Measurements from ENCODE around the gene UVRAG.

UVRAG gene

GRCh38 chr11:76083563-76084451 lies 268.8 kb downstream of the UVRAG start:
- Histone ChIP-seq H3K36me3 (ENCODE audit: insufficient read depth) (no peaks in the 10 kb centered on the region), H3K27me3 (ENCODE audit: insufficient read depth, low read depth) (no peaks in the 10 kb centered on the region), H3K9ac (no peak overlapping the region), H3K79me2 (ENCODE audit: insufficient read depth, low read depth) (no peaks in the 10 kb centered on the region), H3K4me2 (no peak overlapping the region), H4K20me1 (ENCODE audit: insufficient read depth) (no peaks in the 10 kb centered on the region), H3K4me1 (ENCODE audit: low read depth, poor library complexity, severe bottlenecking) (no peaks in the 10 kb centered on the region), H3K4me3 (IDR thresholded peaks at IDR 0.05; ENCODE audit: insufficient read depth, low read depth, low read length) (no peak overlapping the region), H2AFZ (ENCODE audit: low read depth) (no peak overlapping the region), H3K27ac (no peak overlapping the region)
- TF ChIP-seq, protein P1, sequence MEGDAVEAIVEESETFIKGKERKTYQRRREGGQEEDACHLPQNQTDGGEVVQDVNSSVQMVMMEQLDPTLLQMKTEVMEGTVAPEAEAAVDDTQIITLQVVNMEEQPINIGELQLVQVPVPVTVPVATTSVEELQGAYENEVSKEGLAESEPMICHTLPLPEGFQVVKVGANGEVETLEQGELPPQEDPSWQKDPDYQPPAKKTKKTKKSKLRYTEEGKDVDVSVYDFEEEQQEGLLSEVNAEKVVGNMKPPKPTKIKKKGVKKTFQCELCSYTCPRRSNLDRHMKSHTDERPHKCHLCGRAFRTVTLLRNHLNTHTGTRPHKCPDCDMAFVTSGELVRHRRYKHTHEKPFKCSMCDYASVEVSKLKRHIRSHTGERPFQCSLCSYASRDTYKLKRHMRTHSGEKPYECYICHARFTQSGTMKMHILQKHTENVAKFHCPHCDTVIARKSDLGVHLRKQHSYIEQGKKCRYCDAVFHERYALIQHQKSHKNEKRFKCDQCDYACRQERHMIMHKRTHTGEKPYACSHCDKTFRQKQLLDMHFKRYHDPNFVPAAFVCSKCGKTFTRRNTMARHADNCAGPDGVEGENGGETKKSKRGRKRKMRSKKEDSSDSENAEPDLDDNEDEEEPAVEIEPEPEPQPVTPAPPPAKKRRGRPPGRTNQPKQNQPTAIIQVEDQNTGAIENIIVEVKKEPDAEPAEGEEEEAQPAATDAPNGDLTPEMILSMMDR (conservative IDR thresholded peaks at IDR 0.05; ENCODE audit: low read depth, low read length) = no peak

DNA sequence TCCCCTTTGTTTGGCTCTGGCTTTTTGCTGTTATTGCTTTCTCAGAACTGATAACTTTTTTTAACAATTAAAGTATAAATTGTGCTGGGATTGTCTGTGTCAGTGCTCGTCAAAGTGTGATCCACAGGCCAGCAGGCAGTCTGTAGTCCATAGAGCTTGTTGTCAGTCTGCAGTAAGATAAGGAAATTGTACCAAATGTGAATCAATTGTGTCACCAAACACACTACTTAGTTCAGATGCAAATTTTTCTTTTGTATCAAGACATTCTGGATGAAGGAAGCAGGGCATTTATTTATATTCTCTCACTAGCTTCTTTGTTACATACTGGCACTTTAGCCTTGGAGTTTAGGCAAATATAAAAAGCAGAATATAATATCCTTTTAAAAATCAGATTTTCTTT lies 270.3 kb downstream of the UVRAG start:
- no peaks in the 10 kb centered on the region for H3K4me1 ChIP-seq (ENCODE audit: low read depth, poor library complexity, severe bottlenecking)
- TF ChIP-seq, protein P1 (conservative IDR thresholded peaks at IDR 0.05; ENCODE audit: low read depth, low read length) = no peak
- H3K9ac ChIP-seq = no peak overlapping the region

GRCh38 chr11:76086743-76087635 lies 272.0 kb downstream of the UVRAG start:
- Histone ChIP-seq H4K20me1 (ENCODE audit: insufficient read depth) (no peaks in the 10 kb centered on the region), H3K4me2 (no peak overlapping the region), H3K9ac (no peak overlapping the region)

More for the DNA sequence above, 270.3 kb downstream of the UVRAG start:
- Histone ChIP-seq H3K4me2 (no peak overlapping the region), H4K20me1 (ENCODE audit: insufficient read depth) (no peaks in the 10 kb centered on the region), H2AFZ (ENCODE audit: low read depth) (no peak overlapping the region), H3K27ac (no peak overlapping the region), H3K4me3 (IDR thresholded peaks at IDR 0.05; ENCODE audit: insufficient read depth, low read depth, low read length) (no peak overlapping the region), H3K27me3 (ENCODE audit: insufficient read depth, low read depth) (no peaks in the 10 kb centered on the region), H3K79me2 (ENCODE audit: insufficient read depth, low read depth) (no peaks in the 10 kb centered on the region), H3K36me3 (ENCODE audit: insufficient read depth) (no peaks in the 10 kb centered on the region)

DNA sequence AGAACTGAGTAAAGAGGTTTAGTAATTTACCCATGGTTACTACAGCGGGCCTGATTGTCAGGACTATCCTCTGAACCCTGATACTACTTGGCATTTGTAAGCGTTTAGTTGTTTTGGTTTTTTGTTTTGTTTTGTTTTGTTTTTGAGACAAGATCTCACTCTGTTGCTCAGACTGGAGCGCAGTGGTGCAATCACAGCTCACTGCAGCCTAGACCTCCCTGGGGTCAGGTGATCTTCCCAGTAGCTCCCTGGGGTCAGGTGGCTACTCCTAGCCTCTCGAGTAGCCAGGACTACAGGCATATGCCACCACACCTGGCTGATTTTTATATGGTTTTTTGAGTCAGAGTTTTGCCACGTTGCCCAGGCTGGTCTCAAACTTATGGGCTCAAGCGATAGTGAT lies 272.7 kb downstream of the UVRAG start:
- Histone ChIP-seq H2AFZ (ENCODE audit: low read depth) (no peak overlapping the region), H3K4me1 (ENCODE audit: low read depth, poor library complexity, severe bottlenecking) (no peaks in the 10 kb centered on the region), H3K9ac (no peak overlapping the region), H3K36me3 (ENCODE audit: insufficient read depth) (no peaks in the 10 kb centered on the region), H3K4me3 (IDR thresholded peaks at IDR 0.05; ENCODE audit: insufficient read depth, low read depth, low read length) (no peak overlapping the region), H3K27me3 (ENCODE audit: insufficient read depth, low read depth) (no peaks in the 10 kb centered on the region), H3K4me2 (no peak overlapping the region), H4K20me1 (ENCODE audit: insufficient read depth) (no peaks in the 10 kb centered on the region), H3K27ac (no peak overlapping the region), H3K79me2 (ENCODE audit: insufficient read depth, low read depth) (no peaks in the 10 kb centered on the region)
- TF ChIP-seq, protein P1 (conservative IDR thresholded peaks at IDR 0.05; ENCODE audit: low read depth, low read length) = no peak

More at GRCh38 chr11:76086743-76087635, 272.0 kb downstream of the UVRAG start:
- Histone ChIP-seq H3K79me2 (ENCODE audit: insufficient read depth, low read depth) (no peaks in the 10 kb centered on the region), H3K36me3 (ENCODE audit: insufficient read depth) (no peaks in the 10 kb centered on the region), H3K4me3 (IDR thresholded peaks at IDR 0.05; ENCODE audit: insufficient read depth, low read depth, low read length) (no peak overlapping the region), H3K27me3 (ENCODE audit: insufficient read depth, low read depth) (no peaks in the 10 kb centered on the region), H2AFZ (ENCODE audit: low read depth) (no peak overlapping the region), H3K27ac (no peak overlapping the region), H3K4me1 (ENCODE audit: low read depth, poor library complexity, severe bottlenecking) (no peaks in the 10 kb centered on the region)
- TF ChIP-seq, protein P1 (conservative IDR thresholded peaks at IDR 0.05; ENCODE audit: low read depth, low read length) = no peak
